HEK293 (cell line): ENCODE data around the gene PAPSS1.

ENCODE experiments used
- CTCF ChIA-PET: fragments of 350-600 bp; formaldehyde crosslinking; extraction: SDS; loops from one replicate; lab custom pipeline; 2021; ENCODE audit warnings: antibody characterized with exemption; lab: Yijun Ruan, JAX
- POLR2A ChIA-PET: fragments of 300-600 bp; formaldehyde crosslinking; extraction: SDS; loops from one replicate; lab custom pipeline; 2020; ENCODE audit warnings: antibody characterized with exemption, inconsistent platforms; lab: Yijun Ruan, JAX
- H3K27ac ChIP-seq: fragments of 200-500 bp; sonication (Bioruptor generic); 2 replicates; pipeline ENCODE4 v1.5.1; 2014; ENCODE audit warnings: low read depth, low read length, control low read depth, inconsistent platforms; ENCODE audit errors: extremely low read depth
- H3K36me3 ChIP-seq, 2 experiments: fragments of 200-500 bp in 1 of 2; sonication (Bioruptor generic) in 1 of 2; 1 replicate in 1 of 2; 2 replicates in 1 of 2; pipeline ENCODE4 v1.5.1; 2014 to 2017; ENCODE audit warnings: inconsistent platforms in 2 of 2, low read length in 2 of 2; ENCODE audit not compliant: control insufficient read depth in 2 of 2, insufficient read depth in 1 of 2
- H3K4me1 ChIP-seq: fragments of 200-500 bp; sonication (Bioruptor generic); 2 replicates; pipeline ENCODE4 v1.5.1; 2014; ENCODE audit warnings: mild to moderate bottlenecking, low read length, inconsistent platforms; ENCODE audit not compliant: control insufficient read depth, insufficient read depth
- H3K4me3 ChIP-seq: 2 replicates; pipeline ENCODE4 v1.5.1; 2011; ENCODE audit warnings: low read depth, mild to moderate bottlenecking, control low read depth, low read length, moderate library complexity
- H3K9me3 ChIP-seq: fragments of 200-500 bp; sonication (Bioruptor generic); 2 replicates; pipeline ENCODE4 v1.5.1; 2014; ENCODE audit warnings: low read depth, low read length, inconsistent platforms; ENCODE audit not compliant: control insufficient read depth, insufficient read depth
- PBX3 ChIP-seq: sonication (generic); formaldehyde crosslinking; IDR thresholded peaks from 2 replicates; pipeline ENCODE4 v1.8.1; 2022; ENCODE audit warnings: mild to moderate bottlenecking, moderate library complexity, missing genetic modification reagents
- PRDM10 ChIP-seq: fragments of 450-650 bp; formaldehyde crosslinking; IDR thresholded peaks from 2 replicates; pipeline ENCODE4 v1.5.1; 2016; ENCODE audit warnings: missing biosample characterization, missing genetic modification characterization
- SALL2 ChIP-seq: fragments of 450-650 bp; formaldehyde crosslinking; IDR thresholded peaks from 2 replicates; pipeline ENCODE4 v1.5.0; 2017; ENCODE audit warnings: missing biosample characterization, mild to moderate bottlenecking, missing genetic modification characterization, borderline replicate concordance
- YY1 ChIP-seq: fragments of 450-650 bp; formaldehyde crosslinking; IDR thresholded peaks from 2 replicates; pipeline ENCODE4 v1.5.1; 2018; ENCODE audit warnings: missing biosample characterization, missing genetic modification characterization
- ZBTB17 ChIP-seq: fragments of 450-650 bp; formaldehyde crosslinking; IDR thresholded peaks from 2 replicates; pipeline ENCODE4 v1.5.1; 2016; ENCODE audit warnings: missing biosample characterization, missing genetic modification characterization
- ZNF148 ChIP-seq: fragments of 450-650 bp; formaldehyde crosslinking; IDR thresholded peaks from 2 replicates; pipeline ENCODE4 v1.5.0; 2017; ENCODE audit warnings: missing biosample characterization, missing genetic modification characterization, borderline replicate concordance
- ZNF157 ChIP-seq: fragments of 450-650 bp; formaldehyde crosslinking; IDR thresholded peaks from 2 replicates; pipeline ENCODE4 v1.5.1; 2016; ENCODE audit warnings: missing biosample characterization, missing genetic modification characterization
- ZNF571 ChIP-seq: fragments of 450-650 bp; formaldehyde crosslinking; IDR thresholded peaks from 2 replicates; pipeline ENCODE4 v1.5.0; 2017; ENCODE audit warnings: missing biosample characterization, missing genetic modification characterization
- ZNF658 ChIP-seq: fragments of 450-650 bp; formaldehyde crosslinking; IDR thresholded peaks from 2 replicates; pipeline ENCODE4; 2016; ENCODE audit warnings: missing biosample characterization, missing genetic modification characterization
- TF ChIP-seq, protein P1 (sequence below): fragments of 450-650 bp; formaldehyde crosslinking; IDR thresholded peaks from 2 replicates; pipeline ENCODE4 v1.5.1; 2017; ENCODE audit warnings: missing biosample characterization, missing genetic modification characterization
- TF ChIP-seq, protein P2 (sequence below): fragments of 450-650 bp; formaldehyde crosslinking; IDR thresholded peaks from 2 replicates; pipeline ENCODE4 v1.5.1; 2016; ENCODE audit warnings: missing biosample characterization, missing genetic modification characterization
- TF ChIP-seq, protein P3 (sequence below): fragments of 450-650 bp; formaldehyde crosslinking; IDR thresholded peaks from 2 replicates; pipeline ENCODE4 v1.5.1; 2016; ENCODE audit warnings: missing biosample characterization, missing genetic modification characterization

The PAPSS1 gene

GRCh38 chr4:107760281-107760947 lies 40.4 kb upstream of the PAPSS1 start (continued):
- TF ChIP-seq ZNF148 (tag by site-specific recombination): no peak
- no peak for TF ChIP-seq PRDM10 (tag by site-specific recombination)
- no peak for TF ChIP-seq SALL2 (tag by site-specific recombination)
- TF ChIP-seq, protein P1, sequence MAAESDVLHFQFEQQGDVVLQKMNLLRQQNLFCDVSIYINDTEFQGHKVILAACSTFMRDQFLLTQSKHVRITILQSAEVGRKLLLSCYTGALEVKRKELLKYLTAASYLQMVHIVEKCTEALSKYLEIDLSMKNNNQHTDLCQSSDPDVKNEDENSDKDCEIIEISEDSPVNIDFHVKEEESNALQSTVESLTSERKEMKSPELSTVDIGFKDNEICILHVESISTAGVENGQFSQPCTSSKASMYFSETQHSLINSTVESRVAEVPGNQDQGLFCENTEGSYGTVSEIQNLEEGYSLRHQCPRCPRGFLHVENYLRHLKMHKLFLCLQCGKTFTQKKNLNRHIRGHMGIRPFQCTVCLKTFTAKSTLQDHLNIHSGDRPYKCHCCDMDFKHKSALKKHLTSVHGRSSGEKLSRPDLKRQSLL (tag by site-specific recombination): no peak
- TF ChIP-seq, all 188 proteins: peak for 0

DNA sequence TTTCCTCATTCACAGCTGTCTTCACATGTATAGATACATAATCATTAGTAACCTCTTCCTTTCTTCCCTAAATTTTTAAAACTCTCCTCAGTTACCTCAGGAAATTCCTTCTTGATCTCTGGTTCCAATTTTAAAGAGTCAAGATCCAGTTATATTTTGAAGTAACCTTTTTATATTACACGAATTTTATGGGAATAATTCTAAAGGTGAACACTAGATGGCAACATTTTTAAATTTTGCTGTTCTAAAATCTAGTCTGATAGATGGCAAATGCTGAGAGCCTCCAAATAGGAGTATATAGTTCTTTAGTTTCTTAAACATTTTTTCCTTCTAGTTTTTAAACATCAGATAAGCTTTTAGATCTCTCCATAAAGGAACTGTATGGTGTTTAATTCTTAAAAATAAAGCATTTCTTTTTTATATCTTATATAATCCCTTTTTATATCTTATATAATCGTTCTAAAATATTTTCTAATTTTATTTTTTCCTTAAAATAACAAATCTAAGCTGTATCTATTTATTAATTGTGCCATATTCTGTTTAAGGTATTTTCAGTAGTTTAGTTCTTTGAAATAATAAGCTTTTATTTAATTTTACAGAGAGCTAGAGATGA lies 37.9 kb upstream of the PAPSS1 start:
- no peaks in the 10 kb centered on the region for H3K4me1 ChIP-seq
- POLR2A ChIA-PET: no interaction called here
- H3K27ac ChIP-seq: no peak overlapping the region
- no peaks in the 10 kb centered on the region for H3K36me3 ChIP-seq
- TF ChIP-seq, protein P2, sequence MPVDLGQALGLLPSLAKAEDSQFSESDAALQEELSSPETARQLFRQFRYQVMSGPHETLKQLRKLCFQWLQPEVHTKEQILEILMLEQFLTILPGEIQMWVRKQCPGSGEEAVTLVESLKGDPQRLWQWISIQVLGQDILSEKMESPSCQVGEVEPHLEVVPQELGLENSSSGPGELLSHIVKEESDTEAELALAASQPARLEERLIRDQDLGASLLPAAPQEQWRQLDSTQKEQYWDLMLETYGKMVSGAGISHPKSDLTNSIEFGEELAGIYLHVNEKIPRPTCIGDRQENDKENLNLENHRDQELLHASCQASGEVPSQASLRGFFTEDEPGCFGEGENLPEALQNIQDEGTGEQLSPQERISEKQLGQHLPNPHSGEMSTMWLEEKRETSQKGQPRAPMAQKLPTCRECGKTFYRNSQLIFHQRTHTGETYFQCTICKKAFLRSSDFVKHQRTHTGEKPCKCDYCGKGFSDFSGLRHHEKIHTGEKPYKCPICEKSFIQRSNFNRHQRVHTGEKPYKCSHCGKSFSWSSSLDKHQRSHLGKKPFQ (tag by site-specific recombination): no peak
- TF ChIP-seq YY1 (tag by site-specific recombination): no peak
- no peak for TF ChIP-seq PBX3 (CRISPR knock-in tag)
- TF ChIP-seq ZNF571 (tag by site-specific recombination): no peak
- TF ChIP-seq, protein P3, sequence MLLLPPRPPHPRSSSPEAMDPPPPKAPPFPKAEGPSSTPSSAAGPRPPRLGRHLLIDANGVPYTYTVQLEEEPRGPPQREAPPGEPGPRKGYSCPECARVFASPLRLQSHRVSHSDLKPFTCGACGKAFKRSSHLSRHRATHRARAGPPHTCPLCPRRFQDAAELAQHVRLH (tag by site-specific recombination): no peak
- no peak for TF ChIP-seq ZNF658 (tag by site-specific recombination)
- no peak for TF ChIP-seq ZBTB17 (tag by site-specific recombination)
- TF ChIP-seq ZNF157 (tag by site-specific recombination): no peak
- TF ChIP-seq, all 188 proteins: peak for 0
- CTCF ChIA-PET: interaction anchor here (0.6 to 5.1 kb wide), 19 partner anchors 8 to 814 kb away, joined by 3 to 48 read pairs (median 4); no protein-coding TSS in a partner anchor
- no peaks in the 10 kb centered on the region for H3K9me3 ChIP-seq
- no peak overlapping the region for H3K4me3 ChIP-seq
